Forelimb muscle (tissue), 1 donor: ENCODE data around the gene ADAT3. TPM values are rescaled to one million over a fixed set of nuclear protein-coding genes. Genes with fewer than 3 reads are reported as not detected.

Experiments
- DNase-seq: peaks from one replicate; pipeline ENCODE4 v3.0.0-alpha.2; 2013; ENCODE audit warnings: low read depth
- polyA plus RNA-seq: library from polyadenylated mRNA; unstranded; fragments of 120-200 nt; gene quantifications from one replicate; pipeline ENCODE4 v1.2.1, GENCODE V29; 2013; ENCODE audit not compliant: insufficient read length

ADAT3 gene
- polyA plus RNA-seq, 1 donor, result 2.4 TPM

- DNase-seq, result no peak
These were observed 51.8 kb downstream of the ADAT3 start for GRCh38 chr19:1956868-1957492.

GRCh38 chr19:1957562-1958248, 52.5 kb downstream of the ADAT3 start:
- DNase-seq, result no peak

DNA sequence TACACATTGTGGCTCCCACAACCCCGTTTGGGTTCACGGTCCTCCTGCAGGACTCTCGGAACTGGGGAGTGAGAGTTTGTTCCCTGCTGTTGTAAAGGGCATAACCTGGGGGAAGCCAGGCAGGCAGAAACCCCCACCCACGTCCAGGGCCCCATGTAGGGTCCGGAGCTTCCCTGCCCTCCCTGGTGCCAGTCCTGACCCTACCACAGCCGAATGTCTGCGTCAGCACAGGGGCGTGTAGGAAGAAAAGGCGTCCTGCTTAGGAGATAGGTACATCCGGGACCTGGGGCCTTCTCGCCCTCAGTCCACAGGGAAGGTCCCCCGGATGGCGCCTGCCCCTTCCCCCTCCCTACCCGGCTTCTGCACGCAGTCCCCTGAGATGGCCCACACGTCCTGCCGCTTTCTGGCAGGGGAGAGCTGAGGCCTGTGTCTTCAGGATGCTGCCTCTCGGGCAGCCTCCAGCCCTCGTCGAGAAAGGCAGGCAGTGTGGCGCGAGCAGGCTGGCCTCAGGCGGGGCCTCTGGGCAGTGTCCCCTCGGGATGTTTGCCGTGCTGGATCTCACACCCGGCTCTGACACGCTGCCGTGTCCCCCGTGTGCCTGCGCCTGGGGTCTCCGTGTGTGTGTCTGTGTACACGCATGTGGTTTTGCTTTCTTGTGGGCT, 54.9 kb downstream of the ADAT3 start:
- no peak for DNase-seq

GRCh38 chr19:1961000-1961883, 56.0 kb downstream of the ADAT3 start:
- no peak for DNase-seq

- no peak for DNase-seq
These were observed 57.5 kb downstream of the ADAT3 start for GRCh38 chr19:1962674-1963073.

Other genes starting within 250 kb of the ADAT3 start
- 0.04 TPM for gene ONECUT3, start 151.9 kb upstream of the ADAT3 start, polyA plus RNA-seq
- 0.51 TPM for gene ATP8B3, start 93.1 kb upstream of the ADAT3 start, polyA plus RNA-seq
- gene REXO1, start 56.9 kb upstream of the ADAT3 start, polyA plus RNA-seq, result 22.8 TPM
- 13.6 TPM for gene KLF16, start 41.8 kb upstream of the ADAT3 start, polyA plus RNA-seq
- gene ABHD17A, start 19.9 kb upstream of the ADAT3 start, polyA plus RNA-seq, result 52.9 TPM
- 27.1 TPM for gene SCAMP4, start within 50 bp of the ADAT3 start, polyA plus RNA-seq
- 37.1 TPM for gene CSNK1G2, start 35.8 kb downstream of the ADAT3 start, polyA plus RNA-seq
- 68.1 TPM for gene BTBD2, start 110.3 kb downstream of the ADAT3 start, polyA plus RNA-seq
- 95.0 TPM for gene MKNK2, start 145.8 kb downstream of the ADAT3 start, polyA plus RNA-seq
- 13.4 TPM for gene MOB3A, start 190.9 kb downstream of the ADAT3 start, polyA plus RNA-seq
- 1.1 TPM for gene IZUMO4, start 191.5 kb downstream of the ADAT3 start, polyA plus RNA-seq
- gene AP3D1, start 246.2 kb downstream of the ADAT3 start, polyA plus RNA-seq, result 53.5 TPM